Raji (cell line): Measurements from ENCODE around the gene CAMKMT.

Source experiments
- POLR2A ChIP-seq: IDR thresholded peaks from 2 replicates; pipeline ENCODE4 v1.6.1; 2011; ENCODE audit warnings: low read depth, low read length, control low read depth; ENCODE audit not compliant: insufficient read depth

The CAMKMT gene

GRCh38 chr2:44817673-44818335 is 456.1 kb downstream of the CAMKMT start:
- no peak for TF ChIP-seq POLR2A

- no peak for TF ChIP-seq POLR2A
Observed at GRCh38 chr2:44819061-44819460, 457.3 kb downstream of the CAMKMT start.

GRCh38 chr2:44821500-44821899 is 459.8 kb downstream of the CAMKMT start:
- TF ChIP-seq POLR2A: no peak

- no peak for TF ChIP-seq POLR2A
Observed at GRCh38 chr2:44822174-44822573, 460.4 kb downstream of the CAMKMT start.
